Heart left ventricle (tissue), 16 donors: ENCODE results near the gene PPP2R2D. TPM values are rescaled to one million over a fixed set of nuclear protein-coding genes. Genes with fewer than 3 reads are reported as not detected.
"Not testable (repeated sequence)": the region's sequence is repeated elsewhere in the genome, so short reads cannot be mapped to it uniquely, and the experiment has no call there.

ENCODE experiments used
- ATAC-seq, 4 donors: fragments of 200-7000 bp; cut with Tn5 transposase; one replicate each; pipeline ENCODE4 v1.9.1; 2020 to 2022; ENCODE audit warnings: moderate library complexity in 4 of 4, mild to moderate bottlenecking in 3 of 4, moderate number of reproducible peaks in 1 of 4
- DNase-seq, 5 donors: peaks; one replicate each; pipeline ENCODE4 v3.0.0-alpha.2; 2020
- H3K27ac ChIP-seq, 12 donors: fragments of 200-600 bp; sonication (generic) in 4 of 12; one replicate each; pipeline versions ENCODE4 v1.5.0 to v1.8.0; 2016 to 2022; ENCODE audit warnings: mild to moderate bottlenecking in 2 of 12
- H3K27me3 ChIP-seq, 9 donors: fragments of 200-600 bp; sonication (generic) in 2 of 9; one replicate each; pipeline versions ENCODE4 v1.5.1 to v1.8.0; 2016 to 2022; ENCODE audit warnings: mild to moderate bottlenecking in 3 of 9
- H3K36me3 ChIP-seq, 9 donors: fragments of 200-600 bp; sonication (generic) in 2 of 9; one replicate each; pipeline versions ENCODE4 v1.5.0 to v1.8.0; 2018 to 2022; ENCODE audit warnings: mild to moderate bottlenecking in 2 of 9
- H3K4me1 ChIP-seq, 12 donors: fragments of 200-600 bp; sonication (generic) in 4 of 12; one replicate each; pipeline versions ENCODE4 v1.5.0 to v1.8.0; 2016 to 2022; ENCODE audit warnings: mild to moderate bottlenecking in 3 of 12
- H3K4me3 ChIP-seq, 12 donors: fragments of 200-600 bp; sonication (generic) in 4 of 12; one replicate each; pipeline versions ENCODE4 v1.5.0 to v1.8.0; 2017 to 2022; ENCODE audit warnings: mild to moderate bottlenecking in 9 of 12, moderate library complexity in 4 of 12
- H3K9me3 ChIP-seq, 12 donors: fragments of 200-600 bp; sonication (generic) in 4 of 12; one replicate each; pipeline versions ENCODE4 v1.5.0 to v1.8.0; 2016 to 2022; ENCODE audit warnings: mild to moderate bottlenecking in 1 of 12
- CTCF ChIP-seq, 12 donors: fragments of 200-600 bp; sonication (generic) in 4 of 12; IDR thresholded peaks; one replicate each; pipeline versions ENCODE4 v1.5.0 to v1.8.0; 2018 to 2022; ENCODE audit warnings: antibody characterized with exemption in 12 of 12, mild to moderate bottlenecking in 5 of 12
- POLR2A ChIP-seq, 2 donors: fragments of 450-650 bp; IDR thresholded peaks; one replicate each; pipeline ENCODE4 v1.6.1; 2017; ENCODE audit warnings: antibody characterized with exemption in 2 of 2, mild to moderate bottlenecking in 2 of 2, moderate library complexity in 2 of 2
- WGBS, 4 donors: extraction: QIAGEN DNeasy Blood & Tissue Kit in 2 of 4; methylation state at CpG; one replicate each; pipeline versions ENCODE4 v1.1.5 to v1.1.7; 2013 to 2018; 5-methylcytosine and 5-hydroxymethylcytosine counted together
- intact Hi-C, 10 donors: fragments of 100-400 bp; cut with DNase I; formaldehyde crosslinking; loops; one replicate each; pipeline versions ENCODE4 v1.11.1 to v1.14.2; 2022
- polyA plus RNA-seq, 2 donors: library from polyadenylated mRNA; stranded (reverse); fragments of 200-250 nt; gene quantifications; one replicate each; pipeline ENCODE4 v1.2.3, GENCODE V29; 2013
- total RNA-seq, 9 donors: library from RNA; depleted of rRNA in 2 of 9; stranded (reverse); fragments of >200 nt in 2 of 9; fragmentation: NEBNext Ultra II Directional in 3 of 9; extraction: Animal tissue kit (Norgen Biotek cat#: 25700) in 3 of 9; gene quantifications; one replicate each; pipeline versions ENCODE4 v1.1.0 to v1.2.4, GENCODE V29; 2016 to 2023
- donor health status: ischemic (EF 13 %, LVEDD 7.1; RV severe dilation, severe dysfunction).
- donor health status: healthy with polysubstance abuse.
- donor health status: DM: no; HTN: yes; CAD: no.
- donor health status: DM: no; HTN: no; CAD: no.
- donor health status: ischemic (EF 25% LVEDD 6.9; RV normal size, moderate dysfunction).
- donor health status: ischemic (EF 25% LVEDD 5.7; RV mildly dilated, moderate dysfunction).
- donor health status: healthy.
- donor health status: DM: yes; HTN: yes; CAD: no.
- donor health status: ischemic (EF 35%, LVEDD 5.7; RV mildly dilated, moderate dysfunction).
- donor health status: nonischemic (EF 11% LVEDD 7.7; RV severe dilation, severe dysfunction).
- donor health status: DM: yes; HTN: yes; CAD: no.
- donor health status: PGD.
- donor health status: ischemic (EF 29% LVEDD 5.4; RV normal size, mild dysfunction).
- donor health status: nonischemic (EF 23%, LVEDD 6.1; RV moderate dilation, normal function).

The PPP2R2D gene
- total and polyA plus RNA-seq, 11 donors: 29.4 to 43.4 (median 36.4) TPM

DNA sequence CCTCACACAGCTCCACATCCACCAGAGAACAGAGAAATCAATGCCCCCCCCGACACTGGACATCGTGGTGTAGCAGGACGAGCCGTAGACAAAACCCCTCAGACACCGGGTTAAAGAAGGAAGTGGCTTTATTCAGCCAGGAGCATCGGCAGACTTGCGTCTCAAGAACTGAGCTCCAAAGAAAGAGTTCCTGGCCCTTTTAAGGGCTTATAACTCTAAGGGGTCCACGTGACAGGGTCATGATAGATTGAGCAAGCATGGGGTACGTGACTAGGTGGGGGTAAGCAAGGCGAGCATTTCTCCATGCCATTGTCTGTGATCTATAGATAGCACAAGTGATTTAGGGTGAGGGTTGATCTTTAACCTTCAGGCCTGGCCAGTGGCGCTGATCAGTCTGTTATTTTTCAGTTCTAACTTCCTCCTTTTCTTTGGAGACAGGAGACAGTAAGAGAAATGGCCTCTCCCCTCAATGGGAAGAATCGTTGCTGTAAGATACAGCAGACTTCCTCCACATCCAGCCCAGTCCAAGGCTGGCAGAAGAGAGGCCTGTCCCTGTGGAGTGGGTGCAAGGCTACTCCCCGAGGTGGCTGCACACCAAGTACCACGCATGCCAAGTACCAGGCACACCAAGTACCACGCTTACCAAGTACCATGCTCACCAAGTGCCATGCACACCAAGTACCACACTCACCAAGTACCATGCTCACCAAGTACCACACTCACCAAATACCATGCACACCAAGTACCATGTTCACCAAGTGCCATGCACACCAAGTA, 19.5 kb upstream of the PPP2R2D start:
- WGBS, 4 donors: 78 to 89% (median 86%) methylated on average over 13 to 15 of the region's 15 CpGs
- peaks cover 0 to 11% (median 0%) of the 10 kb centered on the region in 9 donors for H3K27me3 ChIP-seq
- ATAC-seq (no peak), DNase-seq (no peak)
- intact Hi-C loops: loop anchor here in 3 of 10 donors (10.0 kb wide), 1 partner anchor 264 kb away; no protein-coding TSS in a partner anchor
- H3K27ac ChIP-seq: no peak overlapping the region
- no peaks in the 10 kb centered on the region for H3K36me3 ChIP-seq
- H3K4me3 ChIP-seq: no peak overlapping the region
- no peaks in the 10 kb centered on the region for H3K9me3 ChIP-seq
- TF ChIP-seq CTCF (IDR thresholded peaks at IDR 0.05) (no peak), POLR2A (IDR thresholded peaks at IDR 0.05) (no peak)
- peaks cover 0 to 8% (median 5%) of the 10 kb centered on the region in 12 donors for H3K4me1 ChIP-seq

DNA sequence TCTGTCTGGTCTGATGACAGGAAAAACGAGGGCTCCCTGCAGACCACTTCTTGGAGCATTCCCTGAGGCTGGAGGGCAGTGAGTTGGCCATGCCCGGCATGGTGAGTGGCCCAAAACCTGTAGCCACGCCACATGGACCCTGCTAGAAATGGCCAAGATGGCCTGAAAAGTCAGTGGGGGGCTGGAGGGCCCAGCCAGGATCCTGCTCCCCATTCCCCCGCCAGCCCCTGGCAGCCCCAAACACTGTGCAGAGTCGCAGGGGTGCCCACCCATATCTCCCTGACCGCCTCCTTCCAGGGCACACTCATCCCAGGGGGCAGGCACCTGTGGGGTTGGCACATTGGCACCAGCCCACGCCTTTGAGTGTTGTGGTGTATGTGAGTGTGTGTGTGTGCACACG, 18.7 kb upstream of the PPP2R2D start:
- TF ChIP-seq POLR2A (IDR thresholded peaks at IDR 0.05): no peak
- TF ChIP-seq CTCF (IDR thresholded peaks at IDR 0.05): no peak
- Histone ChIP-seq H3K9me3 (no peaks in the 10 kb centered on the region), H3K4me1 (peaks cover 0 to 8% (median 5%) of the 10 kb centered on the region in 12 donors), H3K27ac (no peak overlapping the region), H3K4me3 (no peak overlapping the region), H3K36me3 (no peaks in the 10 kb centered on the region), H3K27me3 (peaks cover 0 to 15% (median 0%) of the 10 kb centered on the region in 9 donors)
- ATAC-seq (no peak), DNase-seq (no peak)
- 84 to 98% (median 89%) methylated on average over 6 to 8 of the region's 8 CpGs for WGBS, 4 donors
- intact Hi-C loops: loop anchor here in 3 of 10 donors (10.0 kb wide), 1 partner anchor 263 kb away; no protein-coding TSS in a partner anchor

DNA sequence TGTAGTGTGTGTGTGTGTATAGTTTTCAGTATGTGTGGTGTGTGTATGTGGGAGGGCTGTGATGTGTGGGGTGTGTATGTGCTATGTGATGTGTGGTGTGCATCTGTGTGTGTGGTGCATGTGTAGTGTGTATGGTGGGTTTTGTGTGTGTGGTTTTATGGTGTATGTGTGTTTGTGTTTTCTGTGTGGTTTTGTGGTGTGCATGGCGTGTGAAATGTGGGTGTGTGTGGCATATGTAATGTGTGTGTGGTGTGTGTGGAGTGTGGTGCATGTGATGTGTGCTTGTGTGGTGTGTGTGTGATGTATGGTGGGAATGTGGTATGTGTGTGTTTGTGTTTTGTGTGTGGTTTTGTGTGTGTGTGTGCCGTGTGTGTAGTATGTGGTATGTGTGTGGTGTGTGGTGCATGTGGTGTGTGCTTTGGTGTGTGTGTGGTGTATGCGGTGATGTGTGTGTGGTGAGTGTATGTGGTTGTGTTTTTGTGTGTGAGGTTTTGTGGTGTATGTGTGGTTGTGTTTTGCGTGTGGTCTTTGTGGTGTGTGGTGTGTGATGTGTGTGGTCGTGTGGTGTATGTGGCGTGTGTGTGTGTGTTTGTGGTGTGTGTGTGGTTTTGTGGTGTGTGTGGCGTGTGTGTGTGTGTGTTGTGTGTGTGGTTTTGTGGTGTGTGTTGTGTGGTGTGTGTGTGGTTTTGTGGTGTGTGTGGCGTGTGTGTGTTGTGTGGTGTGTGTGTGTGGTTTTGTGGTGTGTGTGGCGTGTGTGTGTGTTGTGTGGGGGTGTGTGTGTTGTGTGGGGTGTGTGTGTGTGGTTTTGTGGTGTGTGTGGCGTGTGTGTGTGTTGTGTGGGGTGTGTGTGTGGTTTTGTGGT, 18.0 kb upstream of the PPP2R2D start:
- H3K27me3 ChIP-seq: peaks cover 0 to 20% (median 0%) of the 10 kb centered on the region in 9 donors
- whole genome bisulfite sequencing, 4 donors: 89 to 92% (median 90%) methylated on average over 10 of the region's 10 CpGs
- peaks cover 0 to 8% (median 5%) of the 10 kb centered on the region in 12 donors for H3K4me1 ChIP-seq
- H3K27ac ChIP-seq: no peak overlapping the region
- DNase-seq (no peak), ATAC-seq (no peak)
- H3K9me3 ChIP-seq: no peaks in the 10 kb centered on the region
- intact Hi-C loops: loop anchor here in 3 of 10 donors (10.0 kb wide), 1 partner anchor 262 kb away; no protein-coding TSS in a partner anchor
- TF ChIP-seq CTCF (IDR thresholded peaks at IDR 0.05) (no peak), POLR2A (IDR thresholded peaks at IDR 0.05) (no peak)
- H3K36me3 ChIP-seq: no peaks in the 10 kb centered on the region
- H3K4me3 ChIP-seq: no peak overlapping the region

- H3K4me3 ChIP-seq, H3K9me3 ChIP-seq, H3K27ac ChIP-seq, ATAC-seq, H3K36me3 ChIP-seq, H3K4me1 ChIP-seq, DNase-seq: not testable (repeated sequence)
- 62 to 70% (median 66%) methylated on average over 5 to 7 of the region's 7 CpGs for WGBS, 4 donors
- H3K27me3 ChIP-seq: peaks cover 0 to 20% (median 0%) of the 10 kb centered on the region in 9 donors
- intact Hi-C loops: loop anchor here in 4 of 10 donors (2.0 to 10.0 kb wide), 2 partner anchors 139 to 261 kb away; no protein-coding TSS in a partner anchor
These were observed 17.0 kb upstream of the PPP2R2D start for GRCh38 chr10:131883621-131884393.
